GM12892 (cell line): ENCODE results near the gene CENPC.

ENCODE experiments used
- POLR2A ChIP-seq: IDR thresholded peaks from 2 replicates; pipeline ENCODE4 v1.6.1; 2011; ENCODE audit warnings: low read depth, low read length, control low read depth
- TAF1 ChIP-seq: IDR thresholded peaks from 2 replicates; pipeline ENCODE4 v1.6.1; 2011; ENCODE audit warnings: low read depth, mild to moderate bottlenecking, control low read depth, low read length, borderline replicate concordance

GRCh38 chr4:67499799-67500198 is 45.5 kb downstream of the CENPC start:
- TF ChIP-seq POLR2A, result no peak
- TF ChIP-seq TAF1, result no peak
